ENCODE results near the gene B3GAT1.

GRCh38 chr11:134393638-134394037 is 18.4 kb downstream of the B3GAT1 start:
- TF ChIP-seq CTCF (IDR thresholded peaks at IDR 0.05) (no peak), FOXJ3 (CRISPR knock-in tag; IDR thresholded peaks at IDR 0.05) (no peak), USF1 (IDR thresholded peaks at IDR 0.05; ENCODE audit: borderline replicate concordance, low read depth) (no peak), USF2 (IDR thresholded peaks at IDR 0.05; ENCODE audit: borderline replicate concordance, low read depth, low read length) (no peak), YY1 (IDR thresholded peaks at IDR 0.05; ENCODE audit: low read depth) (no peak), RAD21 (IDR thresholded peaks at IDR 0.05; ENCODE audit: low read length) (peak; percentile 57), POLR2AphosphoS5 (IDR thresholded peaks at IDR 0.05; ENCODE audit: low read depth, low read length) (no peak), FOSL2 (IDR thresholded peaks at IDR 0.05; ENCODE audit: borderline replicate concordance, low read depth) (no peak), NFIC (IDR thresholded peaks at IDR 0.05; ENCODE audit: borderline replicate concordance) (no peak), TAF1 (IDR thresholded peaks at IDR 0.05; ENCODE audit: borderline replicate concordance, low read depth, low read length) (no peak), GATA2 (CRISPR knock-in tag; IDR thresholded peaks at IDR 0.05) (no peak), ELF1 (IDR thresholded peaks at IDR 0.05) (no peak)

Measured in SK-N-SH (cell line).